ENCODE data around the gene UBN1.

- TF ChIP-seq CTCF (IDR thresholded peaks at IDR 0.05; ENCODE audit: borderline replicate concordance, extremely low read depth, low read length, poor library complexity, severe bottlenecking) (no peak), EZH2 (IDR thresholded peaks at IDR 0.05; ENCODE audit: borderline replicate concordance, low read depth, low read length, severe bottlenecking) (no peak)
These were observed 13.7 kb upstream of the UBN1 start for GRCh38 chr16:4833584-4833983.

All from DND-41 (cell line).